HT-29 (cell line): ENCODE measurements around the gene PROSER3. TPM values are rescaled to one million over a fixed set of nuclear protein-coding genes. Genes with fewer than 3 reads are reported as not detected.

ENCODE experiments used
- DNase-seq: peaks from one replicate; pipeline ENCODE4 v3.0.0-alpha.2; 2015; ENCODE audit warnings: low spot score
- total RNA-seq: library from RNA; depleted of rRNA; stranded (reverse); fragments of >200 nt; shearing (Covaris generic); gene quantifications from 2 replicates; pipeline ENCODE4 v1.2.3, GENCODE V29; 2014

Gene PROSER3
- total RNA-seq, 1 experiment from 2014 or later, result 17.2 TPM

DNA sequence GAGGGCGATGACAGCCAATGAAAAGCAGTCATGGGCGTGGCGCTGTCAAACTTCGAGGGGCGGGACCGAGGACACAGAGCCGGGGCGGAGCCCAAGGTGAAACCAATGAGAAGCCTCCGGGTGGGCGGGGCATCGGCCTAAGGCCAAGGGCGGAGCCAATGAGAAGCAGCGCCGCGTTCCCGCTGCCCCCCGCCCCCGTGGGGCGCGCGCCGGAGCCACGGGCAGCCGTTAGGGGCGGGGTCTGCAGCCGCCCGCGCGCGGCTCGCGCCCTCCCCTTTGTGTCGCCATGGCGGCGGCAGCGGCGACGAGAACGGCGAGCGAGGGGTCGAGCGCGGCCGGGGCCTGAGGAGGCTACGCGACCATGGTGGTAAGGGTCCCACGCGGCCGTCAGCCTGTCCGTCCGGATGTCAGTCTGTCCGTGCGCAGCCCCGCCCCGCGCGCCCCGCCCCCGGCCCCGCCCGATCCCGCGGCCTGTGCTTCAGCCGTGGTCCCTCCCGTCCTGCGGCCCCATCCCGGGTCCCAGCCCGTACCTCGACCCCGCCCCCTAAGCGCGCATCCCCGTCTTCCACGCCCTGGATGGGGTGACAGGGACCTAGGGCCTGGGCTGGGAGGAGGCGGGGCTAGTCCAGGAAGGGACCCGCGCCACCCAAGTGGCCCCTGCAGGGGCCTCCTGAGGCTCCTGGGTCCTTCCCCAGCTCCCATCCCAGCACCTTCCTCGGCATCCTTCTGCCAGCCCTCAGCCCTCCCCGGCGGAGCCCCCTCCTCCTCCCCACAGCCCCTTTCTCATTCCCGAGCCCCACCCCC is 17.5 kb downstream of the PROSER3 start, which contains the start of gene ARHGAP33:
Gene ARHGAP33 (plus strand): TSS at position 267 of the 804 bp plus-strand sequence. CDS start 95 bp downstream, at position 362.
- peak; percentile 100 for DNase-seq

DNA sequence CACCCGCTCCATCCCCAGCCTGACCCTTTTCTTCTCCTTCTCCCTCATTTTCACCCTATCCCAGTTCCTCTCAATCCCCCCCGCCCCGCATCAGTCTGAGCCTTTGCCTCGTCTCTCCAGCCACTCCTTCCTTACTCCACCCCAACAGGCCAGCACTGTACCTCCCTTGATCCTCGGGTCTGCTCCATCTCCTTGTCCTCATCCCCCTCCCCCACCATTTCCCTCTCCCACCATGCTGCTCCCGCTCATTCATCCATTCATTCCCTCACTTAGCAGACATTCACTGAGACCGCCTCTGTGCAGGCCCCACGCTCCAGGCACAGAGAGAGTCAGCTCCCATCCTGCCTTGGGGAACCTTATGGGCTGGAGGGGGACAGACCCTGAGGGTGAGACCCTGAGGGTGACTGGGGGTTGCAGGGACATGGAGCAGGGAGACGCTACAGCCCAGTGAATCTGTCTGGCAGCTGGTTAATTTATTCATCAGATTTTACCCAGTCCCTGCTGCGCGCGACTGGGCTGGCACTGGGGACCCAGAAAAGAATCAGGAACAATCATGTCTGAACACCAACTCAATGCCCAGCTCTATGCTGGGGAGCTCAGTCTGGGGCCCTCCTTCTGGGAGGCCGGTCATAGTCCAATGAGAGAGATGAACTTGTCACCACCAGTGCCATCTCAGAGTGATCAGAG is 18.3 kb downstream of the PROSER3 start:
- DNase-seq, result no peak

DNA sequence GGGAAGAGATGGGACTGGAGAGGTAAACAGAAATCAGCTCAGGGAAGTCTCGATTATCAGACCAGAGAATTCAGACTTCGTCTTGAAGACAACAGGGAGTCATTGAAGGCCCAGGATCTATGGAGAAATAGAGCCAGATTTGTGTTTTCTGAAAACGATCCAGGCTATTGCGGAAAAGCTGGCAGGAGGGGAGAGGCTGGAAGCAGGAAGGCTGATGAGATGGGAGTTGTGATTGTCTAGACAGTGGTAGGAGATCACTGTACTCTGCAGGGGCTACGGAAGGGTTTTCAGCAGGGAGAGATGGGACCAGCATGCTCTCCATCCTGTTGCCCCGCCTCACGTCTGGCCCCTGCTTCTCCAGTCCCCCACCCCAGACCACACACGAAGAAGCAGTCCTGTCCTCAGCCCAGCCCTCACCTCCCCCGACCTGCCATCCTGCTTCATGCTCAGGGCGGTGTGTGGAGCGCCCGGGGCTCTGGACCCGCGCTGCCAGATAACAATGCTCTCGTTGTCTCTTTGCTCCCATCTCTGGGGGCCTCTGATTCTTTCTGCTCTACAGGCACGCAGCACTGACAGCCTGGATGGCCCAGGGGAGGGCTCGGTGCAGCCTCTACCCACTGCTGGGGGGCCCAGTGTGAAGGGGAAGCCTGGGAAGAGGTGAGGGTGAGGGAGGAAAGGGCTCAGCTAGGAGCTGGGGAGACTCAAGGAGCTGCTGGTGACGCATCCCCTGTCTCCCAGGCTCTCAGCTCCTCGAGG is 19.3 kb downstream of the PROSER3 start:
- DNase-seq, result no peak

DNA sequence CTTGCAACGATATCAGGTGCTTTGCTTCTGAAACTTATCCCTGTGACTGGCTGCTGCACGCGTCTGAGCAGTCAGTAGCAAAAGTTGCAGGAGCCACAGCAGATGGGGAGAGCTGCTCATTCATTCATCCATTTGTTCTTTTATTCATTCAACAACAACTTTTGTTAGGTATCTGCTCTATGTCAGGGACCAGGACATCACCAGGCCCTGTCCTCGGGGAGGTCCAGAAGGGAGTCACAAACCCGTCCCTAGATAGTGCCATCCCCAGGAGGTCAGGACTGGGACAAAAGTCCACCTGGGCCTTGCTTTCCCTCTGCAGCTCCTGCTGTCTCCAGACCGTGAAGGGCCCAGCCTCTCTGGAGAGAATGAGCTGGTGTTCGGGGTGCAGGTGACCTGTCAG is 20.0 kb downstream of the PROSER3 start:
- DNase-seq, result no peak

DNA sequence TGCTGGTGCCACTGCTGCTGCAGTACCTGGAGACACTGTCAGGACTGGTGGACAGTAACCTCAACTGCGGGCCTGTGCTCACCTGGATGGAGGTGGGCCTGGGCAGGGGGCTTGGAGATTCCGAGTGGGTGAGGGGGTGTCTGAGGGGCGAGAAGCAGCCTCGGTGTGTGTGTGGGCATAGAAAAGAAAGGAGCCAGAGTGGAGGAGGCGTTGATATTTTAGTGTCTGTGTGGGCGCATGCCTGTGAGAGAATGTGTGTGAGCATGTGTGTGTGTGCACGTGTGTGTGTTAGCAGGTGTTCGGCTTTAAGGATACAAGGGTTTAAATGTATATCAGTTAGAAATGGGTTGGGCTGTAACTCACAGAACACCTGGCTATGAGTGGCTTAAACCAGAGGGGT is 21.1 kb downstream of the PROSER3 start:
- no peak for DNase-seq

DNA sequence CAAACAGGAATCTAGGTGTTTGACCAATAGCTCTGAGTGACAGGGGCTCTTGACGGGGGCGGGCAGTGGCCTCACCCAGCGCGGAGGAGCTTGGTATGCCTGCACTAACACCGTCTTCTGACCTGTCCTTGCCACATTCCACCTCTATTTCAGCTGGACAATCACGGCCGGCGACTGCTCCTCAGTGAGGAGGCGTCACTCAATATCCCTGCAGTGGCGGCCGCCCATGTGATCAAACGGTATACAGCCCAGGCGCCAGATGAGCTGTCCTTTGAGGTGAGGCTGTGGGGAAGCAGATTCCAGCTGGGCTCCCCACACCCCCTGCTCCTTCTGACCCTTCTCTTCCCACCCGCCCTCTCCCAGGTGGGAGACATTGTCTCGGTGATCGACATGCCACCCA is 22.1 kb downstream of the PROSER3 start:
- DNase-seq, result no peak

DNA sequence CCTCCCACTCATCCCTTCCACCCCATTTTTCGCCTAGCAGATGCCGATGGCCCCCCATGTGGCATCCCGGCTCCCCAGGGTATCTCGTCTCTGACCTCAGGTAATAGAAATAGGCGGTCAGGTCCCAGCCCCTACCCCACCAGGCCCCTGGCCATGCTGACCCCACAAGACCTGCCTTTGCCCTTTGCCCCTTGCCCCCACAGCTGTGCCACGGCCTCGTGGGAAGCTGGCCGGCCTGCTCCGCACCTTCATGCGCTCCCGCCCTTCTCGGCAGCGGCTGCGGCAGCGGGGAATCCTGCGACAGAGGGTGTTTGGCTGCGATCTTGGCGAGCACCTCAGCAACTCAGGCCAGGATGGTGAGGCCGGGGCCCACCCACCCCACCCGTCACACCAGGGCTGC is 22.7 kb downstream of the PROSER3 start:
- DNase-seq, result no peak

DNA sequence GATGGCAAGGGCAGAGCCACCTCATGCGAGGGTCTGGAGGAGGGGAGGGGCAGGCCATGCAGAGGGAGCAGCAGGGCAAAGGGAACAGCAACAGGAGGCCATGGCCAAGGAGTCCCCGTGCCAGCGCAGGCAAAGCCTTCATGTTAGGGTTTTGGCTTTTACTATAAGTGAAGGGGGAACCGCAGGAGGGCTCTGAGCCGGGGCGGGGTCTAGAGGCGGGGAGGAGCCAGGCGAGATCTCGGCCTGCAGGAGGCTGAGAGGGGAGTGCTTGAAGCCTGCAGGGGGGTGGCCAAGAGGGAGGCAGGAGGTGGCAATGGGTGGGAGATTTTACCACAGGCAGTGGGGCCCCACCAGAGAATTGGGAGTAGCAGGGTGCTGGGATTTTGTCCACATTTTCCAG is 23.7 kb downstream of the PROSER3 start:
- no peak for DNase-seq

DNA sequence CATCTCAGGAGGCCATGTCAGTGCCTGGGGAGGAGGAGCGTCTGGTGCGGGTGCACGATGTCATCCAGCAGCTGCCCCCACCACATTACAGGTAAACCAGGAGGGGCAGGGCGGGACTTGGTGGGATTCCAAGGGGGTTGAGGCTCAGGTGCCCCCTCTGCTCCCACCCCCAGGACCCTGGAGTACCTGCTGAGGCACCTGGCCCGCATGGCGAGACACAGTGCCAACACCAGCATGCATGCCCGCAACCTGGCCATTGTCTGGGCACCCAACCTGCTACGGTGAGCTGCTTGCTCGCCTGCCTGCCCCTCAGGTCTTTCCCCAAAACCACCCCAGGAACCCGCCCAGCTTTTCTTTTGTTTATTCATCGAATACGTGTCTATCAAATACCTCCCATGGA is 24.6 kb downstream of the PROSER3 start:
- no peak for DNase-seq

DNA sequence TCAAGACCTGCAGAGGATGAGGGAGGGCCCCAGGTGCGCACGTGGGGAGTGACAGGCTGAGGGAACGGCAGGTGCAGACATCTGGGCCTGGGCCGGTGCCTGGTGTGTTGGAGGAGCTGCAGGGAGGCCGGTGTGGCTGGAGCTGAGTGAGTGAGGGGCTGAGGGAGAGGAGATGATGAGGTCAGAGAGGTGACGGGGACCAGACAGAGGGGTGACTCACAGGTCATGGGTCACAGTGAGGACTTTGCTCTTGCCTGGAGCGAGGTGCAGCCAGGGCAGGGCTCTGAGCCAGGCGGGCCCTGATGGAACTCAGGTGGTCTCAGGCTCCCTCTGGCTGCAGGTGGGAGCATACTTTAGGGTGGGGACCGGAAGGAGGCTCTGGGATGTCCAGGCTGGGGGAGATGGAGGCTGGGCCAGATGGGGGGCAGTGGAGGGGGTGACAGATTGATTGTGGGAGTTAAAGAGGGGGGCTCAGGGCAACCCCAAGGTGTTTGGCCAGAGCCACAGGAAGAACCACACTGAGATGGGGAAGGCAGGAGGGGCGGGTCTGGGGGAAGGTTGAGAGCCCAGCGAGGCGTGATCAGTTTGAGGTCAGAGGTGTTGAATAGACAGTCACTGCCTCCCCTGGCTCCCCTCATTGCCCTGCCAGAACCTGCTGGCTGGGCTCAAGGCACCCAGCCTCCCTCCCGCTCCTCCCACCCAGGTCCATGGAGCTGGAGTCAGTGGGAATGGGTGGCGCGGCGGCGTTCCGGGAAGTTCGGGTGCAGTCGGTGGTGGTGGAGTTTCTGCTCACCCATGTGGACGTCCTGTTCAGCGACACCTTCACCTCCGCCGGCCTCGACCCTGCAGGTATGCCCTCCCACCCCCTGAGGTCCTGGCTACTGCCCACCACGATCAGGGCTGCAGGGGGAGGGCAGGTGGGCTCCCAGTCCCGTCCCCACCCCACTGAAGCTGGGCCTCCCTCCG is 25.8 kb downstream of the PROSER3 start:
- no peak for DNase-seq

DNA sequence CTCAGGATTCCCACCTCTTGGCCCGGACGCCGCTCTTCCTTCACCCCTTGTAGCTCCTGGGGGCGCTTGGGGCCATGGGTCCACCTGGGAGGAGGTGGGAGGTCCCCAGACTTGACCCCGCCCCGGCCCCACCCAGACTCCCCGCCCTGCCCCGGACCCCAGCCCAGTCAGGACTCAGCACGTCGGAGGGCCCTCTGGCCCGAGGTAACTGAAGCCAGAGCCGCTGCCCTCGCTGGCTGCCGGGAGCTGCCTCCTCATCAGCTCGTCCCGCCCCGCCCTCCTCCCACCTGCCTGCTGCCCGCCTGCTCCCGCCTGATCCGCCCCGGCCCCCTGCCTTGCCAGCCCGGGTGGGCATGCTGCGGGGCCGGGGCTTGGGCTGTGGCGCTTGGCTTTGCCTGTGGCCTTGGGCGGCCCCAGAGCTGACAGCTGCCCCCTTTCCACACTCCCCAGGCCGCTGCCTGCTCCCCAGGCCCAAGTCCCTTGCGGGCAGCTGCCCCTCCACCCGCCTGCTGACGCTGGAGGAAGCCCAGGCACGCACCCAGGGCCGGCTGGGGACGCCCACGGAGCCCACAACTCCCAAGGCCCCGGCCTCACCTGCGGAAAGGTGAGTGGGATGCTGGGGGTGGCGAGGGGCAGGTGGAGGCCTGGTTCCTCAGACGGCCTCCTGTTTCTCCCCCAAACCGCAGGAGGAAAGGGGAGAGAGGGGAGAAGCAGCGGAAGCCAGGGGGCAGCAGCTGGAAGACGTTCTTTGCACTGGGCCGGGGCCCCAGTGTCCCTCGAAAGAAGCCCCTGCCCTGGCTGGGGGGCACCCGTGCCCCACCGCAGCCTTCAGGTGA is 26.7 kb downstream of the PROSER3 start:
- DNase-seq, result no peak

DNA sequence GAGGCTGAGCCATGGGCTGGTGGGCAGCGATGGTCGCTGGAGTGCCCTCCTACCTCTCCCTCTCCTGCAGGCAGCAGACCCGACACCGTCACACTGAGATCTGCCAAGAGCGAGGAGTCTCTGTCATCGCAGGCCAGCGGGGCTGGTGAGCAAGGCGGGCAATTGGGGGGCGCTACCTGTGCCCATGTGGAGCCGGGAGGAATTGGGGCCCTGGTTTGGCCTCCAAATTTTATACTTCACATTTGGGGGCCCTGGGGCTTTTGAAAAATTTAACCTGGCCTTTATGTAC is 27.3 kb downstream of the PROSER3 start:
- no peak for DNase-seq

DNA sequence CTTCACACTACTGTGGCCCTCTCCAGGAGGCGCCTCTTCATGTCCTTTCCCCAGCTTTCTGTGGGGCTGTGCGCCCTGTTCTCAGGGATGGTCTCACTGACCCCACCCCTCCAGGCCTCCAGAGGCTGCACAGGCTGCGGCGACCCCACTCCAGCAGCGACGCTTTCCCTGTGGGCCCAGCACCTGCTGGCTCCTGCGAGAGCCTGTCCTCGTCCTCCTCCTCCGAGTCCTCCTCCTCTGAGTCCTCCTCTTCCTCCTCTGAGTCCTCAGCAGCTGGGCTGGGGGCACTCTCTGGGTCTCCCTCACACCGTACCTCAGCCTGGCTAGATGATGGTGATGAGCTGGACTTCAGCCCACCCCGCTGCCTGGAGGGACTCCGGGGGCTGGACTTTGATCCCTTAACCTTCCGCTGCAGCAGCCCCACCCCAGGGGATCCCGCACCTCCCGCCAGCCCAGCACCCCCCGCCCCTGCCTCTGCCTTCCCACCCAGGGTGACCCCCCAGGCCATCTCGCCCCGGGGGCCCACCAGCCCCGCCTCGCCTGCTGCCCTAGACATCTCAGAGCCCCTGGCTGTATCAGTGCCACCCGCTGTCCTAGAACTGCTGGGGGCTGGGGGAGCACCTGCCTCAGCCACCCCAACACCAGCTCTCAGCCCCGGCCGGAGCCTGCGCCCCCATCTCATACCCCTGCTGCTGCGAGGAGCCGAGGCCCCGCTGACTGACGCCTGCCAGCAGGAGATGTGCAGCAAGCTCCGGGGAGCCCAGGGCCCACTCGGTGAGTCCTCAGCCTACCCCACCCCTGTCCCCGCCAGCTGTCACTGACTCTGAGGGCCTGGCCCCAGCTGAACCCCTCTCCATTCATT is 28.6 kb downstream of the PROSER3 start:
- no peak for DNase-seq

DNA sequence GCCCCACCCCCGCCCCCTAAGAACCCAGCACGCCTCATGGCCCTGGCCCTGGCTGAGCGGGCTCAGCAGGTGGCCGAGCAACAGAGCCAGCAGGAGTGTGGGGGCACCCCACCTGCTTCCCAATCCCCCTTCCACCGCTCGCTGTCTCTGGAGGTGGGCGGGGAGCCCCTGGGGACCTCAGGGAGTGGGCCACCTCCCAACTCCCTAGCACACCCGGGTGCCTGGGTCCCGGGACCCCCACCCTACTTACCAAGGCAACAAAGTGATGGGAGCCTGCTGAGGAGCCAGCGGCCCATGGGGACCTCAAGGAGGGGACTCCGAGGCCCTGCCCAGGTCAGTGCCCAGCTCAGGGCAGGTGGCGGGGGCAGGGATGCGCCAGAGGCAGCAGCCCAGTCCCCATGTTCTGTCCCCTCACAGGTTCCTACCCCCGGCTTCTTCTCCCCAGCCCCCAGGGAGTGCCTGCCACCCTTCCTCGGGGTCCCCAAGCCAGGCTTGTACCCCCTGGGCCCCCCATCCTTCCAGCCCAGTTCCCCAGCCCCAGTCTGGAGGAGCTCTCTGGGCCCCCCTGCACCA is 29.3 kb downstream of the PROSER3 start:
- DNase-seq, result no peak

DNA sequence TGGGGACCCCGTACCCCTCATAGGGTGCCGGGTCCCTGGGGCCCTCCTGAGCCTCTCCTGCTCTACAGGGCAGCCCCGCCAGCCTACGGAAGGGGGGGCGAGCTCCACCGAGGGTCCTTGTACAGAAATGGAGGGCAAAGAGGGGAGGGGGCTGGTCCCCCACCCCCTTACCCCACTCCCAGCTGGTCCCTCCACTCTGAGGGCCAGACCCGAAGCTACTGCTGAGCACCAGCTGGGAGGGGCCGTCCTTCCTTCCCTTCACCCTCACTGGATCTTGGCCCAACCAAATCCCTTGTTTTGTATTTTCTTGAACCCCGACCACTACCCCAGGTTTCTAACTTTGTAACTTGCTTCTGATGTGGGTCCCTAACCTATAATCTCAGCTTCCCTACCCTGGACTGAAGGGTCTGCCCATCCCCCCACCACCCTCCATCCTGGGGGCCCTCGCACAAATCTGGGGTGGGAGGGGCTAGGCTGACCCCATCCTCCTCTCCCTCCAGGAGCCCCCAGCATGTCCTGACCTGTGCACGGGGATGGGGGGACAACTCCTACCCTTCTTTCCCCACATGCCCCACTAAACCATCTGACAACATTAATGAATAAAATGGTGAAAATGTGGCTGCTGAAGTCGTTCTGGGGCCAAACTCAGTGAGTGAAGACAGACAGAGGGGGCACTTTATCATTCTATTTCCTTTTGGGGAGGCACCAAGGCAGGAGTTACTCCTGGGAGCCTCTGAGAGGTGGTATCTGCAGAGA is 30.4 kb downstream of the PROSER3 start:
- no peak for DNase-seq

DNA sequence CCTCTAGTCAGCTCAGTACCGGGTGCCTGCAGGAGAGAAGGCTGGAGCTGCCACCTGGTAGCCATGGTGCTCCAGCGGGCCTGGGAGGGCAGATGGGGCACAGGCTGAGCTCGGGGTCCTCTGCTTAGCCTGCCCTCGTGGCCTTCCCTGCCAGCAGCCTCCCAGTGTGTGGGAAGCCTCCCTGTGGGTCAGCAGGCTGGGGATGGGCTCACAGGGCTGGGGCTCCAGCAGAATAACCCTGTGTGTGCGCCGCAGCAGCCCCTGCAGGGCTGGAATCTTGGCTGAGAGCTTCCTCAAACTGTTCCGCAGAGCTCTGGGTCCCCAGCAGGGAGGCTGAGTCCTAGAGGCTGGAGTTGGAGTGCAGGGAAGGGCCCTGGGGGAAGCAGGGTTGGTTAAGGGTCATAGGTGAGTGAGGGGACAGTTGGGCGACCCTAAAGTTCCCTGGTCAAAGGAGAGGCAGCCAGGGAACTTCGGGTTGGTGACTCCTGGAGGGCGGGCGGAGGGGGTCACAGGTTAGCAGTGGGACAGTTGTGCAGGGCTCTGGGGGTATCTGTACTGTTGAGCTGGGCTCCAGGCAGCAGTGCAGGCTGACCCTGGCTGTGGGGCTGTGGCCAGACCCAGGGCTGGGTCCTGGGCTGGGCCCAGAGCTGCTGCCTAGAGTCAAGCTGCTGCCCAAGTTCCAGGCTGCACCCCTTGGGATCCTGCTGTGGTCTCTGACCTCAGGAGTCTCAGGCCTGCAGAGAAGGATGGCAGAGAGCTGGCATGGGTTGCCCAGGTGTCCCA is 31.4 kb downstream of the PROSER3 start:
- no peak for DNase-seq
